Mesothelial cell of epicardium (in vitro differentiated cells): ENCODE measurements around the gene PARD3B. TPM values are rescaled to one million over a fixed set of nuclear protein-coding genes. Genes with fewer than 3 reads are reported as not detected.

Experiments
- DNase-seq, 2 experiments: peaks; one replicate each; pipeline ENCODE4 v3.0.0; 2021; ENCODE audit warnings: low spot score in 2 of 2; ENCODE audit not compliant: unreplicated experiment in 2 of 2
- H3K27ac Mint-ChIP-seq: 2 replicates; pipeline ENCODE4 v1.8.0; 2021; ENCODE audit warnings: mixed read lengths
- H3K27me3 Mint-ChIP-seq: 2 replicates; pipeline ENCODE4 v1.8.0; 2021; ENCODE audit warnings: low read depth, mixed read lengths
- H3K36me3 Mint-ChIP-seq: 2 replicates; pipeline ENCODE4 v1.8.0; 2021; ENCODE audit warnings: mixed read lengths
- H3K4me1 Mint-ChIP-seq: 2 replicates; pipeline ENCODE4 v1.8.0; 2021; ENCODE audit warnings: mixed read lengths
- H3K4me3 Mint-ChIP-seq: 2 replicates; pipeline ENCODE4 v1.8.0; 2021; ENCODE audit warnings: mild to moderate bottlenecking, moderate library complexity, mixed read lengths
- H3K9me3 Mint-ChIP-seq: 2 replicates; pipeline ENCODE4 v1.8.0; 2021; ENCODE audit warnings: mixed read lengths
- CTCF ChIP-seq: fragments of 200-600 bp; sonication (generic); IDR thresholded peaks from one replicate; pipeline ENCODE4 v1.5.0; 2021; ENCODE audit warnings: antibody characterized with exemption; ENCODE audit not compliant: unreplicated experiment
- total RNA-seq: library from RNA; stranded (reverse); gene quantifications from 3 replicates; pipeline ENCODE4 v1.2.1, GENCODE V29; 2021

Gene PARD3B
- total RNA-seq, 1 donor from 2014 or later, result 23.4 TPM

GRCh38 chr2:205288686-205289085 lies 743.4 kb downstream of the PARD3B start:
- no peak for DNase-seq
- peaks cover 3% of the 10 kb centered on the region for H3K36me3 Mint-ChIP-seq
- peaks cover 8% of the 10 kb centered on the region for H3K9me3 Mint-ChIP-seq
- peaks cover 2% of the 10 kb centered on the region for H3K4me1 Mint-ChIP-seq
- TF ChIP-seq CTCF, result no peak
- no peak overlapping the region for H3K4me3 Mint-ChIP-seq
- H3K27ac Mint-ChIP-seq, result no peak overlapping the region
- H3K27me3 Mint-ChIP-seq, result no peaks in the 10 kb centered on the region

GRCh38 chr2:205290299-205290698 lies 745.0 kb downstream of the PARD3B start:
- Mint-ChIP-seq H3K36me3 (peaks cover 3% of the 10 kb centered on the region), H3K4me1 (no peaks in the 10 kb centered on the region), H3K27ac (no peak overlapping the region), H3K9me3 (peaks cover 8% of the 10 kb centered on the region), H3K27me3 (no peaks in the 10 kb centered on the region), H3K4me3 (no peak overlapping the region)
- no peak for TF ChIP-seq CTCF
- no peak for DNase-seq

GRCh38 chr2:205292665-205293295 lies 747.5 kb downstream of the PARD3B start:
- Mint-ChIP-seq H3K4me3 (no peak overlapping the region), H3K27me3 (no peaks in the 10 kb centered on the region)

GRCh38 chr2:205293559-205293958 lies 748.3 kb downstream of the PARD3B start:
- no peak for DNase-seq
- TF ChIP-seq CTCF, result no peak
- peaks cover 3% of the 10 kb centered on the region for H3K4me1 Mint-ChIP-seq
- H3K36me3 Mint-ChIP-seq, result peaks cover 3% of the 10 kb centered on the region
- H3K27me3 Mint-ChIP-seq, result no peaks in the 10 kb centered on the region
- peaks cover 8% of the 10 kb centered on the region for H3K9me3 Mint-ChIP-seq
- no peak overlapping the region for H3K27ac Mint-ChIP-seq
- no peak overlapping the region for H3K4me3 Mint-ChIP-seq

More at GRCh38 chr2:205292665-205293295, 747.5 kb downstream of the PARD3B start:
- no peak for TF ChIP-seq CTCF
- no peak for DNase-seq
- Mint-ChIP-seq H3K36me3 (peaks cover 3% of the 10 kb centered on the region), H3K9me3 (peaks cover 8% of the 10 kb centered on the region), H3K27ac (no peak overlapping the region), H3K4me1 (peaks cover under 1% of the 10 kb centered on the region)

GRCh38 chr2:205296959-205297358 lies 751.7 kb downstream of the PARD3B start:
- Mint-ChIP-seq H3K9me3 (no peaks in the 10 kb centered on the region), H3K4me1 (peaks cover 5% of the 10 kb centered on the region), H3K27ac (no peak overlapping the region), H3K4me3 (no peak overlapping the region), H3K36me3 (peaks cover 2% of the 10 kb centered on the region), H3K27me3 (no peaks in the 10 kb centered on the region)
- DNase-seq, result no peak
- TF ChIP-seq CTCF, result no peak
